Small intestine (tissue), 7 donors: ENCODE measurements around the gene FKBP14. TPM values are rescaled to one million over a fixed set of nuclear protein-coding genes. Genes with fewer than 3 reads are reported as not detected.

Experiments used
- DNase-seq, 2 donors: peaks; one replicate each; pipeline versions ENCODE4 v3.0.0 to v3.0.0-alpha.2; 2013
- FAIRE-seq: peaks from 2 replicates; lab custom pipeline; 2012; peaks lifted over from hg19 to GRCh38; lab: Jason Lieb, UNC
- H3K27ac ChIP-seq, 3 donors: one replicate each; pipeline ENCODE4 v1.5.1; 2013; ENCODE audit warnings: low read length in 2 of 3, mild to moderate bottlenecking in 2 of 3, control low read depth in 1 of 3, inconsistent platforms in 1 of 3, low read depth in 1 of 3, moderate library complexity in 1 of 3
- H3K27me3 ChIP-seq, 3 donors: one replicate each; pipeline ENCODE4 v1.6.1; 2013; ENCODE audit warnings: low read length in 3 of 3, inconsistent platforms in 1 of 3; ENCODE audit not compliant: control insufficient read depth in 3 of 3, insufficient read depth in 3 of 3
- H3K36me3 ChIP-seq, 3 donors: one replicate each; pipeline ENCODE4 v1.6.1; 2013; ENCODE audit warnings: low read length in 3 of 3, inconsistent platforms in 1 of 3, low read depth in 1 of 3, mild to moderate bottlenecking in 1 of 3, moderate library complexity in 1 of 3; ENCODE audit not compliant: control insufficient read depth in 3 of 3, insufficient read depth in 2 of 3
- H3K4me1 ChIP-seq, 3 donors: one replicate each; pipeline ENCODE4 v1.6.1; 2013; ENCODE audit warnings: low read length in 2 of 3, inconsistent platforms in 1 of 3, low read depth in 1 of 3, mild to moderate bottlenecking in 1 of 3, moderate library complexity in 1 of 3; ENCODE audit not compliant: control insufficient read depth in 3 of 3, insufficient read depth in 2 of 3
- H3K4me3 ChIP-seq, 3 donors: one replicate each; pipeline ENCODE4 v1.5.1; 2013; ENCODE audit warnings: low read length in 3 of 3, control low read depth in 1 of 3, inconsistent platforms in 1 of 3, low read depth in 1 of 3, mild to moderate bottlenecking in 1 of 3, moderate library complexity in 1 of 3
- H3K9me3 ChIP-seq, 2 donors: one replicate each; pipeline ENCODE4 v1.6.1; 2013; ENCODE audit warnings: low read depth in 1 of 2, low read length in 1 of 2; ENCODE audit not compliant: control insufficient read depth in 2 of 2, insufficient read depth in 1 of 2
- WGBS, 3 donors: extraction: QIAGEN DNeasy Blood & Tissue Kit; methylation state at CpG; one replicate each; pipeline ENCODE4 v1.1.7; 2013; 5-methylcytosine and 5-hydroxymethylcytosine counted together
- polyA plus RNA-seq, 4 donors: library from polyadenylated mRNA; stranded (reverse) in 3 of 4; unstranded in 1 of 4; fragments of 200-250 nt in 3 of 4; fragments of 120-200 nt in 1 of 4; gene quantifications; one replicate each; pipeline versions ENCODE4 v1.2.1 to v1.2.3, GENCODE V29; 2013
- donor health status: healthy with polysubstance abuse.
- donor health status: control.
- donor health status: control.
- donor health status: Bipolar disorder and iron deficiency.
- donor health status: healthy.

Gene FKBP14
- polyA plus RNA-seq, 4 donors, result 0.45 to 11.1 (median 1.8) TPM

DNA sequence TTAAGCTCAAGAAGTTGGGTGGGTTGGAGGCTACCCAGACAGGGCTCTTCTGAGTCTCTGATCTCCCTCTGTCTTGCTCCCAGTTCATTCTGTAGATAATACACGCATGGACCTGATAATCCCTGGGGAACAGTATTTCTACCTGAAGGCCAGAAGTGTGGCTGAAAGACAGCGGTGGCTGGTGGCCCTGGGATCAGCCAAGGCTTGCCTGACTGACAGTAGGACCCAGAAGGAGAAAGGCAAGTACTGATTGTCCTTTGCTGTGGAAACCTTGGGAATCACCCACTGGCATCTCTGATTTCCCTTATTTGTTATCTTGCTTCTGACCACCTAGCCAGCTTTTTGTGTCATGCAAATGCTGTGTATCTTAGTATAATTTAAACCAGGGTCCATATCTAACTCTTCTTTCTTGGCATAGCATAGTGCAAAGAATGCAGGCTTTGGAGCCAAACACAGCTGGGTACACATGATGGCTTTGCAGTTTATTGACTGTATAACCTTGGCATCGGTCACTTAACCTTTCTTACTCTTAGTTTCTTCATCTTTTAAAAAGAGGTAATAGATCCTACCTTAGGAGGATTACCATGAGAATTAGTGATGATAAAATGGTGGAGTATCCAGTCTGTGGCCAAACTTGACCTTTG, 19.7 kb upstream of the FKBP14 start:
- no peak overlapping the region for H3K4me3 ChIP-seq
- DNase-seq, result no peak
- FAIRE-seq, result no peak
- H3K27ac ChIP-seq, result no peak overlapping the region
- H3K9me3 ChIP-seq, result no peaks in the 10 kb centered on the region
- 88 to 96% (median 91%) methylated on average over 3 of the region's 3 CpGs for WGBS, 3 donors
- peaks cover 3 to 9% (median 4%) of the 10 kb centered on the region in 3 donors for H3K36me3 ChIP-seq
- H3K27me3 ChIP-seq, result no peaks in the 10 kb centered on the region
- H3K4me1 ChIP-seq, result peaks cover 0 to 5% (median 5%) of the 10 kb centered on the region in 3 donors

GRCh38 chr7:30041526-30042269, 15.2 kb upstream of the FKBP14 start:
- 88 to 94% (median 90%) methylated on average over 4 of the region's 4 CpGs for WGBS, 3 donors
- no peak for DNase-seq
- no peaks in the 10 kb centered on the region for H3K27me3 ChIP-seq
- no peaks in the 10 kb centered on the region for H3K9me3 ChIP-seq
- H3K36me3 ChIP-seq, result peaks cover 3 to 5% (median 3%) of the 10 kb centered on the region in 3 donors
- peaks cover 0 to 5% (median 0%) of the 10 kb centered on the region in 3 donors for H3K4me1 ChIP-seq
- no peak for FAIRE-seq
- no peak overlapping the region for H3K27ac ChIP-seq
- no peak overlapping the region for H3K4me3 ChIP-seq

DNA sequence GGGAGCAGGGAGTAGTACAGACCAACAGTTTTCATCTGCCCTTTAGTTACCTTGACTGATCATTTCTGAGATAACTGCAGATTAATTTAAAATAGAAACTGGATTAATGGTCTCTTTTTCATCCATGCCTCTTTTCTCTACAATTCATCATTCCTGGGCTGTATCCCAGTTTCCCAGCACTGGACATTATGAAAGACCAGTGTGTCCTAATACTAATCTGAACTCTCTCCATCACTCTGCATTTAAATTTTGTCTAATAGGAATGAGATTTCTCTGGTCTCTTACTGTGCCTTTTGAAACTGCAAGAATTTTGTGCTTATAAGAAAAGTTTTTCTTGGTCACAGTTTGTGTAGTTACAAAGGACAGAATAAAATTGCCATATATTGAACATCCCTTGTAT, 14.4 kb upstream of the FKBP14 start:
- DNase-seq, result no peak
- no peak for FAIRE-seq
- Histone ChIP-seq H3K27ac (no peak overlapping the region), H3K4me1 (peaks cover 0 to 5% (median 0%) of the 10 kb centered on the region in 3 donors), H3K9me3 (no peaks in the 10 kb centered on the region), H3K36me3 (peaks cover under 1 to 3% (median 3%) of the 10 kb centered on the region in 3 donors), H3K4me3 (no peak overlapping the region), H3K27me3 (no peaks in the 10 kb centered on the region)

DNA sequence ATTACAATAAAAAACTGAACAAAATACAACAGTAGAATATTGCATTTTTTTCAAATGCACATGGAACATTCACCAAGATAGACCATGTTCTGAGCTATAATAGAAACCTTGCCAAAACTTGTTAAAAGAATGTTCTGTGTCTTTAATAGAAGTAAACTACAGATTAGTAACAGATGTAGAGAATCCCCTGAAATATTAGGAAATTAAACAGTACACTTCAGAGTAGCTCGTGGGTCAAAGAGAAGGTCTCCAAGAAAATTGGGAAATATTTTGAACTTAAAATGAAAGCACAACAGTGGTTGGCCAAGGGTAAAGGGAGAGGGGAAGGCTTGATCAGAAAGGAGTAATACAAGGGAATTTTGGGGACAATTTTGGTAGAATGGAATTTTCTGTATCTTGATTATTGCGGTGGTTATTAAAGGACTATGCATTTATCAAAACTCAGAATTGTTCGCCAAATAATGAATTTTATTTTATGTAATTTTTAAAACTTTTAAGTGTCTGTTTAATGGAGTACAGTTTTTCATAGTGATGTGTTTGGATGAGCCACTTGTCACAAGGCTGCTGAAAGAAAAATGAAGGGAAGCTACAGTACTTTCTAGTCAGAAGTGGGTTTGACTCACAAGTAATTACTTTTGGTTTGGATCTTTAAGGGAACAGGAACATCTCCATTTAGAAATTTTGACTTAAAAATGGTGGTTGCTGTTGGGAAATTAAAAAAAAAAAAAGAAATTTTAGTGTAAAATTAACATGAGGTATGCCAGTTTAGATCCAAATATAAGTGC, 11.9 kb upstream of the FKBP14 start:
- Histone ChIP-seq H3K36me3 (no peaks in the 10 kb centered on the region), H3K4me1 (peaks cover 0 to 5% (median 0%) of the 10 kb centered on the region in 3 donors), H3K27me3 (no peaks in the 10 kb centered on the region), H3K4me3 (no peak overlapping the region), H3K27ac (no peak overlapping the region), H3K9me3 (no peaks in the 10 kb centered on the region)
- FAIRE-seq (no peak), DNase-seq (no peak)
- WGBS, 3 donors, result 77 to 96% (median 94%) methylated on average over 3 of the region's 3 CpGs

DNA sequence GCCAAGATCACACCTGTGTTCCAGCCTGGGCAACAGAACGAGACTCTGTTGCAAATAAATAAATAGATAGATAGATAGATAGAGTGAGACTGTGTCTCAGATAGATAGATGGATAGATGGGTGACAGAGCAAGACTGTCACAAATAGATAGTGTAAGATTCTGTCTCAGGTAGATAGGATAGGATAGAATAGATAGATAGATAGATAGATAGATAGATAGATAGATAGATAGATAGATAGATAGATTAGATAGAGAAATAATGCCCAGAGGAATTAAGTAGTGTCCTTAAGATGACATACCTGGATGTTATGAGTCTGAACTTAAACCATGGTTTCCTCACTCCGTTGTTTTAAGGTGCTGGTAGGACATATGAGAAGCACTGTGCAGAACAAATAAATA, 9.7 kb upstream of the FKBP14 start:
- Histone ChIP-seq H3K4me1 (peaks cover 0 to 5% (median 0%) of the 10 kb centered on the region in 3 donors), H3K9me3 (no peaks in the 10 kb centered on the region), H3K36me3 (no peaks in the 10 kb centered on the region), H3K27ac (no peak overlapping the region), H3K4me3 (no peak overlapping the region), H3K27me3 (no peaks in the 10 kb centered on the region)
- WGBS, 3 donors, result 79 to 80% (median 79%) methylated on average over 2 of the region's 2 CpGs
- DNase-seq (no peak), FAIRE-seq (no peak)

DNA sequence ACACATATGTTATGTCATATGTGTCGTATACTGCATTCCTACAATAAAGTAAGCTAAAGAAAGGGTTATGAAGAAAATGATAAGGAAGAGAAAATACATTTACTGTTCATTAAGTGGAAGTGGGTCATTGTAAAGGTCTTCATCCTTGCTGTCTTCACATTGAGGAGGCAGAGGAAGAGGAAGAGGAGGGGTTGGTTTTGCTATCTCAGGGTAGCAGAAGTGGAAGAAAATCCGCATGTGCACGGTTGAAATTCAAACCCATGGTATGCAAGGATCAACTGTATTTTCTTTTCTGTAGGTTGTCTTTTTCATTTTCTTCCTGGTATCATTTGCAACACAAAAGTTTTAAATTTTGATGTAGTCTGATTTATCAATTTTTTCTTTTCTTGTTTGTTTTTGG, 8.0 kb upstream of the FKBP14 start:
- WGBS, 3 donors, result 90 to 95% (median 93%) methylated on average over 3 of the region's 3 CpGs

GRCh38 chr7:30032310-30033125, 6.0 kb upstream of the FKBP14 start:
- H3K9me3 ChIP-seq, result no peaks in the 10 kb centered on the region
- no peak overlapping the region for H3K27ac ChIP-seq
- H3K36me3 ChIP-seq, result no peaks in the 10 kb centered on the region
- no peaks in the 10 kb centered on the region for H3K27me3 ChIP-seq
- H3K4me1 ChIP-seq, result peaks cover 0 to 14% (median 2%) of the 10 kb centered on the region in 3 donors
- FAIRE-seq (no peak), DNase-seq (peak; percentile 12 to 20)
- H3K4me3 ChIP-seq, result no peak overlapping the region
- WGBS, 3 donors, result 48 to 63% (median 56%) methylated on average over 4 of the region's 4 CpGs

More for the DNA sequence above, 8.0 kb upstream of the FKBP14 start:
- DNase-seq (no peak), FAIRE-seq (no peak)
- H3K27ac ChIP-seq, result no peak overlapping the region
- H3K36me3 ChIP-seq, result no peaks in the 10 kb centered on the region
- H3K27me3 ChIP-seq, result no peaks in the 10 kb centered on the region
- H3K4me3 ChIP-seq, result no peak overlapping the region
- H3K9me3 ChIP-seq, result no peaks in the 10 kb centered on the region
- H3K4me1 ChIP-seq, result peaks cover 0 to 11% (median 2%) of the 10 kb centered on the region in 3 donors
